SW480 (cell line): Measurements from ENCODE around the gene RAI14.

Experiments used
- DNase-seq: peaks from one replicate; pipeline ENCODE4 v3.0.0-alpha.2; 2016; ENCODE audit warnings: low spot score

RAI14 gene

DNA sequence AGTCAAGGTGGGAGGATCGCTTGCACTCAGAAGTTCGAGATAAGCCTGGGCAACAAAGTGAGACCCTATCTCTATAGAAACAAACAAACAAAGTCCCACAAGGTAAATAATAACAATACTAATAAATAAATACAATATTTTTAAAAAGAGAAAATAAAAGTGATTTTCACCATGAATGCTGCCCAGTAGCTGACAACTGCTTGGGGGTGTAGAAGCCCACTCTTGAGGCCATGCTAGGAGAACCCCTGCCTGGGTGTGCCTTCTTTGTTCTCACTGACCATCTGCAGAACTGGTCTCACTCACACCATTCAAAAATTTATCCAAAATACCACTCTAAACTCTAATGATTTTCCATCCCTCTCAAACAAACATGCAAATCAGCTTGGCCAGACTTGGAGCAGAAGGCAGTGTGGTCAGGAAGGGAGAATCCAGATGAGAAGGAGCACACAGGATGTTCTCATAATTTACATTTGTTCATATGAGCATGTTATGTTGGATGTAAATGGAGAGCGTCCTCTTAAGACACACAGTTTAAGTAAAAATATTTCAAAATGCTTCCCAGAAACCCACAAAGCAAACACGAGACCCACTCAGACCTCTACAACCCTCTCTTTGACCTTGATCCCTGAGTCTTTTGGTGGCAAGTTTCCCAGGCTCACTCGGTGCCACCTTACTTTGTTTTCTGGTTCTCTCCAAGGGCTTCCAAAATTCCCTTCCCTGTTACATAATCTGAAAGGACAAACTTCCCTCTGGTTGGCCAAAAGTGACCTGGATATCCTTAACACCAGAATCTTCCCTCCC is 7.9 kb upstream of the RAI14 start:
- no peak for DNase-seq

DNA sequence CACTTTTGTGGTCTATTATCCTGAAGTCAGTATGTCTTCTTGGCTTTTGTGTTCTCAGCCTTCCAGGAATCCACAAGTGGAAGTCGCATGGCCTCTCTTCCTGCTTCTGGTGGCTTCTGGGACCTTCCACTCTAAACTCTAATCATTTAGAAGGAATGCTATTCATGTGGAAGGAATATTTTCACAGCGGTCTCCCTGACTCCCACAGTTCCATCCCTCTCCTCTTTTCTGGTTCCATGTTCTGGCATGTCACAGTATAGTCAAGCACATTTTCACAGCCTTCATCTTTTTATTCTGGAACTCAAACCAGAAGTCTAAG is 7.3 kb upstream of the RAI14 start:
- DNase-seq = no peak

DNA sequence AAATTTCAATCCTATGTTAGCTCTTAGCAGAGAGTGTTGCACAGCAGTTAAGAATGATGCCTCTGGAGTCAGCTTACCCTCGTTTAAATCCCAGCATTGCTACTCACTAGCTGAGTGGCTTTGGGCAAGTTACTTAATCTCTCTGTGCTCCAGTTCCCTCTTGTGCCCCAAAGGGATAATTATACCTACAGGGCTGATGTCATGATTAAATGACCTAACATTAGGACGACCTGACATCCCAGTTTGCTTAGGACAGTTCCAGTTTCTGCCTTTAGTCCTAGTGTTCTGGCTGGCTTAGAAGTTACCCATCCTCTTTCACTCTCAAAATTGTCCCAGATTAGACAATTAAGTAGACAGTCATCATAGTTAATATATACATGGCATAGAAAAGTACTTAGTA is 4.3 kb upstream of the RAI14 start:
- no peak for DNase-seq

DNA sequence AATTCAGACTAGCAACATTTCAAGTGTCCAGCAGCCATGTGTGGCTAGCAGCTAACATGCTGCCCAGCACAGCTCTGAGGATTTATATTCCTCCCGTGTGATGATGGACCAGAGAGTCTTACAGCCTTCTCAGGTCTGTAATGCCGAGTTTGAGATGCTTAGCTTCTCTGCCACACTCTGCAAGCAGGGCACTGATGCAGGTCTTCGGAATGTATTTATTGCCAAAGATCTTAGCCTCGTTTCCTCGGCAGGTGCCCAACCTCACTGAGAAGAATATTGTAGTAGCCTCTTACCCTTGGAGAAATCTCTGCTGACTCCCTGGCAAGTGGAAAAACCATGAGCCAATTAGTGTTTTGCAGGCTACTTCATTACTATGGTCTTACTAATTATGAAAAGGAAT is 3.7 kb upstream of the RAI14 start:
- DNase-seq = no peak

DNA sequence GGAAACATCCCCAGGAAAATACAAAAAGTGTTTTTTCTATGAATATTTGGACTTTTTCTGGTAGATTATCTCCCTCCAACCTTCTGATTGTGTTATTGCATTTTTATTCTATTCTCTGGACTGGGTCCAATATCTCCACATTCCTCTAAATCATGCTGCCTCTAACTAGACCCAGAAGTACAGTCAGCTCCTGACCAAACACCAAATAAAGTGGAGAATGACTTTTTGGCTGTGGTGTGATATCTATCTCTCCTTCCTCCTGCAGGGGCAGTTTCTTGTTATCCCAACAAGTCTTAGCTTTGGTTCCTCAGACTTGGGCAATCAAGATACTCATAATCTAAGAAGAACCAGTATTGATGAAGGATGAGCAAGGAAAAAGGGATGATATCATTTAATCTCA is 3.2 kb upstream of the RAI14 start:
- DNase-seq = no peak

DNA sequence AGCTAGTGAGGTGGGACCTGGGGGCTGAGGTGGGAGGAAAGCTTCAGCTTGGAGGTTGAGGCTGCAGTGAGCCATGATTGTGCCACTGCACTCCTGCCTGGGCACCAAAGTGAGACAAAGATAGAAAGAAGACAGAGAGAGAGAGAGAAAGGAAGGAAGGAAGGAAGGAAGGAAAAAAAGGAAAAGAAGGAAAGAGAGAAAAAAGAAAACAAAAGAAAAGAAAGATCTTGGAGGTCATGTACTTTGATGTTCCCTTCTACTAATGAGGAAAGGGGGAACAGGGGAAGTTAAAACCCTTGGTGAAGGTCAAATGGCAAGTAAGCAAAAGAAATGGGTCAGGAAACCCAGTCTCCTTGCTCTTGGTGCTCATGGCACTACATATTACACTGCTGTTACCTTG is 2.4 kb upstream of the RAI14 start:
- no peak for DNase-seq

DNA sequence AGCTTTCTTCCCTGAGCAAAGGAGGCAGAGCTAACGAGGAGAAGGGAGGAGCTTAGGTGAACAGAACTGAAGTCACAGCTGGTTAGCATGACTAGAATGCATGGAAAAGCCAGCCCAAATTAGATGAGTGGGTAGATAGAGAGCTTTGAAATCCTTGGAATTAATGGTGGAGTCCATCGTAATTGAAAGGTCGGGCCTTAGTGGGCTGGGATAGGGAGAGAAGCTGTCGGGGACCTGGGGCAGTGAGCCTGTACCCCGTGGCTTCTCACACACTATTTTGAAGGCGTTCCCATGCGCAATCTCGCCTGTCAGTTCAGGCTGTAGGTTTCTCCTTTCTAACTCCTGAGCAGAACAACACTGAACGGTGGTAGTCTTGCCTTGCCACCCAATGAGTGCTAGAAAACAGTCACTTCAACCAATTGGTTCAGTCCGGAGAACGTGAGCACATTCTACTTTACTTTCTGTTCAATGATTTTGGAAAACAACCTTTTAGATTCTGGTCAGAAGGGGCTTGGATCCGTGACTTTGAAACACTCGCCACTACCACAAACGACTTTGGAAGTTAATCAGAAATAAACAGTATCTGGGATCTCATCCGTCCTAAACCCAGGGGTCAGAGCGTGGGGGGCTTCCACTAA is 655 bp upstream of the RAI14 start:
- peak; percentile 65 for DNase-seq

DNA sequence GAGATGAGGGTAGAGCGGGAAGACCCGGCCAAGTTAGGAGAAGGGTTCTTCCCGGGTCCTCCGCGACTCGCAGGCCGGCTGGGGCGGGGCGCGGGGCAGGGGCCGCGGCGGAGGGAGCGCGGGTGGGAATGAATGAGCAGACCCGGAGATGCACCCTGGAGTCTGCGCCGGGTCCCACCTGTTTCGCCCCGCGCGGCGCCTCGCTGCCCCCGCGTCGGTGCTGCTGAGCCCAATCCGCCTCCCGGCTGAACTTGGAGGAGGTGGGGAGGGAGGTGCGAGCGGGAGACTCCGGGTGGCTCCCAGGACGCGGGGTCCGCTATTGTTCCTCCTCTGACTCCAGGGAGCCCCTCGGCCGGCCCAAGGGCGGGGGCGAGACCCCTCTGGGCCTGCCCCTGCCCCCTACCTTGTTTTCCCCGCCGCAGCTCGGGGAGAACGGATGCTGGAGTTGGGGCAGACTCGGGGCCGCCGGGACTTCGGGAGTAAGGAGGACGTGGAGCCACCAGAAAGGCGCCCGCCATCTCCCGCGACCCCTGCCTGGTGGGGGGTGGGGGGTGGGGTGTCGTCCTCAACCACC is 659 bp downstream of the RAI14 start:
- DNase-seq = no peak

DNA sequence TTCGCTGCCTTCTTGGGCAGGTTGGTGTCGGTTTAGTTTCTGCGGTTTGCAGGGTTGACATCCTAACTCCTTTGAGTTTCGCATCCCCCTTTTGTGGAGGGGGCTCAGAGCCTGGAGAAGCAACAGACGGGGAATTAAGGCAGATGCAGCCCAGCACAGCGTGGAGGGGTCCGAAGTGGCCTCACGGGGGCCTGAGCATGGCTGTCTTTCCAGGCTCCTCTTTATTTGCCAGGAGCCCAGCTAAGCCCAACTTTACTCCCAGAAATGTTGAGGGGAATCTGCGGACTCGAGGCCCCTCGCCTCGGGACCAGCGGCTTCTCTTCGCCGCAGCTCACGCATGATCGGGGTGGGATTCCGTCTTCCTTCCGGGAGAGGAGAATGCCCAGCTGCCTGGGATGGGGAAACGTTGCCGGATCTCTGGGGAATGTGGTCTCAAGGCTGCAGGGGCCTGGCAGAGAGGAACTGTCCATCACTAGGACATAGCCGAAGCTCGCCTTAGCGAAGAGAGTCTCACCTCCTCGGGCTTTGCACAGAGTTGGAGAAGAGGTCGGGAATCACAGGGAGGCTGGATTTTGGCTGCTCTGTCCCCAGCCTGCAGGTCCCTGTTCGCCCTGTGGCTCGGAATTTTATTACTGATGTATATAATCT is 1.3 kb downstream of the RAI14 start:
- peak; percentile 14 for DNase-seq

DNA sequence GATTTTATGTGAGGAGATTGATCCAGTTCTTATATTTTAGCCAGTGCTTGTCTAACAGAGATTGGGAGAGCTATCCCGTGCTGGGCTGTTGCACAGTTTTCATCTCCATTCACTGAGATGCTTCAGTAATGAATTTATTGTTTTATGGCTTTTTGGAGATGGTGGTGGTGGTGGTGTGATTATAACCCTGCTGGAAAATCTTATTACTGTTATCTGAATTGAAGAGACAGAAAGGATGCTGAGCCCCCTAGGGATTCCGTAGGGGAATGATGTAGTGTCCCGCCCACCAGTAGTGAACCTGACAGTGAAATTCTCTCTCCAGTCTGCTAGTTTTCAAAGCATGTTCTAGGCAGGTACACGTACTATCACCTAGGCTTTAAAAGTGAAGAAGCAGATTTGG is 1.9 kb downstream of the RAI14 start:
- no peak for DNase-seq

DNA sequence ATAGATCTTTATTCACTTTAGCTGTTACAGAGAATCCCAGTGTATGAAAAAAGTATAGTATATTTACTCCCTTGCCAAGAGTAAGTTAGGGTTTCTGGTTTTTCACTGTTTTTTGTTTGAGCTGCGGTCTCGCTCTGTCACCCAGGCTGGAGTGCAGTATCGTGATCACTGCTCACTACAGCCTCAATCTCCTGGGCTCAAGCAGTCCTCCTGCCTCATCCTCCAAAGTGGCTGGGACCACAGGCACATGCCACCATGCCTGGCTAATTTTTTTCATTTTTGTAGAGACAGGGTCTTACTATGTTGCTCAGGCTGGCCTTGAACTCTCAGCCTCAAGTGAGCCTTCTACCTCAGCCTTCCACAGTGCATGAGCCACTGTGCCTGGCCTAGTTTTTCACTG is 3.0 kb downstream of the RAI14 start:
- no peak for DNase-seq

DNA sequence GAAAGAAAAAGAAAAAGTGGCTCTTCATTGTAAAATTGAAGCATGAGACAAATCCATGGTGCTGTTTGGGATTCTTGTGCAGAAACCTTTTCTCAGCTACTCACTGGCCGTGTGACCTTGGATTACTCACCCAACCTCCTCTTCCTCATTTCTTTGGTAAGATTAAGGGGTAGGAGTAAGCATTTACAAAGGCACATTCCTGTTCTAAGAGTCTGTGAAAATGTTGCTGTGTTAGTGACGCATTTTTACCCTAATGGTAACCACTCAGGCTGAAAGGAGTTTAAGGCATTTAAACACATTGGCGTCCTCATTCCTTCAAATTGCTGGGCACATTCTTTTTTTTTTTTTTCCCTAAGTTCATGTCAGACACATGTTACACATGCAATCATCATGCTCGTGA is 4.3 kb downstream of the RAI14 start:
- DNase-seq = no peak

DNA sequence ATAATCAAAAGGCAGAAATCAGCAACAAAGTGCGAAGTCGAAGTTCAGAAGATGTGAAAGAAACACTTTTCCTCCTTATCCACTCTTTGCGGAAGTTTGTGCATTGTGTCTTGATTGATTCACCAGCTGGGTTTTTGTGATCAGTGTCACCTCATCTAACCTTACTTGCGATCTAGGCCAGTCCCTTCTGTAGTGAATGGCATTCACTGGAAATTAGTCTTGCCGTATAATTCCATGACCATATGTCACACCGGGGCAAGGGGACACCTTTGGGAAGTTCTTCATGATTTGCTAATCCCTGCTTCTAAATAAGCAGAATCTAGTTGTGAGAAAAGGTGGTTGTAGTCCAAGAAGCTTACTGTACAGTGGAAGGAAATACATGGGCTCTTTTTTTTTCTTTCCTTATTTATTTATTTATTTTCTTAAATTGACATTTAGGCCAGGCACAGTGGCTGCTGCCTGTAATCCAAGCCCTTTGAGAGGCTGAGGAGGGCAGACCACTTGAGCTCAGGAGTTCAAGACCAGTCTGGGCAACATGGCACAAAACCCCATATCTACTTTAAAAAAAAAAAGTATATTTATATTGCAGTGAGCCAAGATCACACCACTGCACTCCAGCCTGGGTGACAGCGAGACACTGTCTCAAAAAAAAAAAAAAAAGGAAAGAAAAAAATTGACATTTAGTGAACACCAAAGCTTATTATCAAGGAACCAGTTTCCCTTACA is 7.8 kb downstream of the RAI14 start:
- no peak for DNase-seq

DNA sequence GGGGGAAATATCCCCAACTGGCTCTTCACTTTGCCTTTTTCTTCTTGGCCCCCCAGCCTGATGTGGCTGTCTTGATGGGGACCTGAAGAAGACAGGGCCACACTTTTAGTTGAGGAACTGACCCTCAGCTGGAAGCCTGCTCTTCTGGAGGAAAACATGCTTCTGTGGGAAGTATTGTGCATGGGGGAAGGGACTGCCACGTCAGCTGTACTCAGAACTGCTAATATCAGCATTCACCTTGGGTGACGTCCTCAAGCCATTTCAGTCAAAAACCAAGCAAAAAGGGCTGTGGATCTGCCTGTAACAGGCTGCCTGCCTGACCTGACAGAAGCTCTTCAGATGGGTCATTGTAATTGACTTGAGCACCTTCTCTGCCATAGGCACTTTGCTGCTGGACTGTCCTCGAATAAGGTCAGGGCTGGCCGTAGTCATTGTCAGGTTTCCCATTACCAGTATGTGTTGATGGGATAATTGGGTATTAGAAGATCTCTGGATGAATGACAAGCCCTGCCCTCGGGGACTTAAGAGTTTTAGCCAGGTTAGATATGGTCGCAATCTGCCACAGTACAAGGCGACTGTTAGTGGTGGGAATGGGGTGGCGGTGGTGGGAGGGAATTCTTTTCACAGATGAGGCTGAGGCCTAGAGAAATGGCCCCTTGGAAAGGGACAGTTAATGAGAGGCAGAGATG is 10.4 kb downstream of the RAI14 start:
- DNase-seq = no peak

DNA sequence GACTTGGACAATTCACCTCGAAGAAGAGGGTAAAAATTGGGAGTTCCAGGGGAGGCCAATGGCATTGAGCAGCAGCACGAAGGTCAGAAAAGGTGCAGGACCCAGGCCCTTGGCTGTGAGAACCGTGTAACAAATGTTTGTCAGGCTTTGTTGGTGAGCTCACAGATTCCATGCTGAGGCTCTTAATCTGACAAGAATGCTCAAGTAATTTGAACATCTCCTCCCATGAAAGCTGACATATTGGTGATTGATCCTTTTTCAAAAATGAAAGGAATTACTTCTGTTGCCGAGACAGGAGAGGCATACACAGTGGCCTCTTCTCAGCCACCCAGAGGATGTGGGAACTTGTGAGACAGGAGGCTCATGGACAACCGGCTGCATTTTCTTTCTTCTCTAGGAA is 11.6 kb downstream of the RAI14 start:
- DNase-seq = no peak

DNA sequence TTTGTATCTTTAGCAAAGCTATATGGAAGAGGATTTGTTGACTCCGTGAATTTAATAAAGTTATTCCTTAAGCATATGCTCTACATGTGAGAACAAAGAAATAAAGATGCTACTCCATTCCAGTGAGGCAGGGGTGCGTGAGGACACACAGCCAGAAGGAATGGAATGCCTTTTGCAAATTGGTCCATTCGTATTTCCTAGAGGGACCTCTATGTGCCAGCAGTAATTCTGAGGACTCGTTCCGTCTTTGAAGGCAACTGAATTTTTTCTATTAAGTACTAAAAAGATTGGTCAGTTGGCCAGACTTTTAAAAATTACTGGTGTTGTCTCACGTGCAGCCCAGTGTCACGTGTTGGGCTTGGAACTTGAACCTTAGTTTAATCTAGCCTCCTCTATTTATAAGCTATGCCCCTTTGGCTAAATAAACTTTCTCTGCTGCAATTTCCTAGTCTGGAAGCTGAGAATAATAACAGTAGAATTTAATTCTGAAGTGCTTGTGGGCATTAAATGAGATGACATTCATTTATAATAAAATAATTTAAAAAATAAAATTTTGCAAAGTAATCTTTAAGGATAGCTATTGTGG is 13.9 kb downstream of the RAI14 start:
- no peak for DNase-seq

DNA sequence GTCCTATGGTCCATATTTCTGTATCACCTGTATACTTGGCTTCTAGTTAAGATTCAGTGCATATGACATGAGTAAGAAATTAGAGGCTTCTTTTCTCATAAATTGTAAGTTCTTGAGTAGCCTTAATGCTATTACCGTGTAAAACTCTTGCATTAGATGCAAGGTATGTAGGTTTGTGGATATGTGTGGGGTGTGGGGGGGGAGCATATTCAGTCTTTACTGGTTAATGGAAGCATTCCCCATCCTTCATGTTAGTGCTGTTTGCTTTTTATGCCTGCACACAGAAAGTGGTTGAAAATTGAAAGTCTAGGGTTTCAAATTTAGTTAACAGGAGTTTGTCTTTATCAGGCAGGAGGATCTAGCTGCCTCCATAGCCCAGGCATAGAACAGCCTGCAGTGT is 16.1 kb downstream of the RAI14 start:
- DNase-seq = no peak

DNA sequence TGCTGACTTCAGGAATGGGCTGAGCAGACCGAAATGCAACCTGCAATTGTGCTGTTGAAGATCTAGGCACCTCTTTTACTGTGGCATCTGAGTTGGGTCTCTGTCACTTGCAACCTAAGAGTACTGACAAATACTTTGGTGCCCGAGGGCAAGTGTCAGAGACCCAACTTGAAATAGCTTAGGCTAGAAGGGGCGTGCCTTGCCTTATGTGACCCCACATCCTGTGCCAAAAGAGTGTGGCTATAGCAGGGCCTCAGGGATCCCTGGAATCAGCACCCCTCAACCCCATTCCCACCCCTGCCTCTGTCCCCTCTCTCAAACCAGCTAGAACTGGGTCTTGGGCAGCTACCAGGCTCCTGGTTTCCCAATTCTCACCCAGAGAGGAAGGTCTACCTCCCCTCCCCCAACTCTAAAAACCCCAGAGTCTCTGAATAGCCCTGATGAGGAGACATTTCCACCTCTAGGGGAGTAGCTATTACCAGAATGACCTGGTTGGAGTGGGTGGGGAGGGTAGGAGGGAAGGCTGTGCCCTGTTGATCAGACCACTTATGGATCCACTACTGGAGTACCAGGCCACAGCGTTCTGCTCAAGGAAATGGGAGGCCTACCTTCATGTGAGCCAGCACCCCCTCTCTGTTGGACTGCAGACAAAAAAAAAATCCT is 17.5 kb downstream of the RAI14 start:
- no peak for DNase-seq

DNA sequence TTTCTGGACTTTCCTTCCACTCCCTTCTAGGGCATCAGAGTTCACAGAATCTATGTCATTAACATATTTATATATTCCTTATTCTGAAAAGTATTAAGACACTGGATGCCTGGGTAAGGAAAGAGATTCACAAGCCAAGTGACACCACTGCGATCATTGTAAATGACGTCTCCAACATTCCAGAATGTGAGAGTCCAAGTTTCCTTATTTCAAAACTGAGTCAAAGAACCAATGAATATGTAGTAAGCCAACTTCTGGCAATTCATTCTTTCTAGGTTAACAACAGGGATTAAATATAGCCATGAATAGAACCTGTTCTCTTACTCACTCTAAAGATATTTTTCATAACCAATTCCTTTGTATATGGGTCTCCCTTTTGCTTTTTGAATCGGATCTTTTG is 18.1 kb downstream of the RAI14 start:
- DNase-seq = no peak

DNA sequence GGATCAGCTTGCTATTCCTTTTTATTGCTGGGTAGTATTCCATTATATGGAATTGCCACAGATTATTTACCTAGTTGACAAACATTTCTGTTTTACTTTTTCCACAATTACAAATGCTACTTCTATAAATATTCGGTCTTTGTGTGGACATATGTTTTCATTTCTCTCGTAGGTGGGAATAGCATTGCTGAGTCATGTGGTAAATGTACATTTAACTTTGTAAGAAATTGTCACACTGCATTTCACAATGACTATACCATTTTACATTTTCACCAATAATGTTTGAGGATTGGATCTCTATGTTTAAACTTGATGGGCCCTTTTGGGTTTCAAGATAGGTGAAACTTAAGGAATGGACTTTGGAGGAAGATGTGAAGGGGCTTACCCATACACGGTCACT is 19.7 kb downstream of the RAI14 start:
- DNase-seq = no peak

DNA sequence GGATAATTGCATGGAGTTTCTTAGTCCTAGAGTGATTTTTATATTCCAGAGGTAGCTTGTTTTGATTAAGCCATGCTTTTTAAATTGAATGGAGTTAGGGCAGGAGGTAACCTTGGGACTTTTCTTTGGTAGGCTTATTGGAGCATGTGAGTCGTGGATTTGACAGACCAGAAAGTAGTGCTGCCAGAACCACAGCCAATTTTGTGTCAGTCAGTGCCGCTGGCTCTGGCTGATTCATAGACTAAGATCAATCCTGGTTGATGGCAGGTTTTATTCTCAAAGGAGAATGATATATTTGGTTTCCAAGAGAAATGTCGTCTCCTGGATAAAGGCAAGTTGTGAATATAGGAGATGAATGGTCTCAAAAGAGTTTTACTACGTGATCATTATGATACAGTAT is 20.3 kb downstream of the RAI14 start:
- no peak for DNase-seq
